HepG2 (cell line): ENCODE measurements around the gene AZU1. TPM values are rescaled to one million over a fixed set of nuclear protein-coding genes. Genes with fewer than 3 reads are reported as not detected.

Experiments used
- DNMT1 ChIP-seq: sonication (generic); formaldehyde crosslinking; IDR thresholded peaks from 2 replicates; pipeline ENCODE4 v1.5.1; 2020; ENCODE audit warnings: mild to moderate bottlenecking, missing genetic modification reagents
- FOXA3 ChIP-seq: IDR thresholded peaks from 2 replicates; pipeline ENCODE4 v1.6.1; 2016; ENCODE audit warnings: missing genetic modification reagents, missing compliant biosample characterization
- HNRNPK ChIP-seq: fragments of 200-400 bp; formaldehyde crosslinking; IDR thresholded peaks from 2 replicates; pipeline ENCODE4 v1.6.1; 2018; ENCODE audit warnings: low read length, low read depth, moderate library complexity, mild to moderate bottlenecking; ENCODE audit not compliant: poor library complexity, severe bottlenecking
- NR2F1 ChIP-seq, 2 experiments: fragments of 450-650 bp in 1 of 2; formaldehyde crosslinking in 1 of 2; IDR thresholded peaks; 2 replicates each; pipeline versions ENCODE4 v1.5.0 to v1.6.1; 2016 to 2020; ENCODE audit warnings: mild to moderate bottlenecking in 1 of 2, missing compliant biosample characterization in 1 of 2, missing genetic modification reagents in 1 of 2, moderate library complexity in 1 of 2
- ZBTB49 ChIP-seq: sonication (generic); formaldehyde crosslinking; IDR thresholded peaks from 2 replicates; pipeline ENCODE4 v1.4.0; 2020; ENCODE audit warnings: missing genetic modification reagents, borderline replicate concordance
- ZNF136 ChIP-seq: sonication (generic); formaldehyde crosslinking; IDR thresholded peaks from 2 replicates; pipeline ENCODE4 v1.8.1; 2022; ENCODE audit warnings: low read depth, mild to moderate bottlenecking, moderate library complexity, missing genetic modification reagents
- ZNF17 ChIP-seq: sonication (generic); formaldehyde crosslinking; IDR thresholded peaks from 2 replicates; pipeline ENCODE4 v1.5.0; 2020; ENCODE audit warnings: mild to moderate bottlenecking, missing genetic modification reagents
- ZNF180 ChIP-seq: sonication (generic); formaldehyde crosslinking; IDR thresholded peaks from 2 replicates; pipeline ENCODE4 v1.4.0; 2020; ENCODE audit warnings: low read depth, missing genetic modification reagents, borderline replicate concordance
- ZNF710 ChIP-seq: sonication (generic); formaldehyde crosslinking; IDR thresholded peaks from 2 replicates; pipeline ENCODE4 v1.5.0; 2020; ENCODE audit warnings: mild to moderate bottlenecking, missing genetic modification reagents, borderline replicate concordance
- ZNF782 ChIP-seq: sonication (generic); formaldehyde crosslinking; IDR thresholded peaks from 2 replicates; pipeline ENCODE4 v1.4.0; 2020; ENCODE audit warnings: missing genetic modification reagents, mild to moderate bottlenecking, borderline replicate concordance
- polyA plus RNA-seq, 8 experiments: library from polyadenylated mRNA; depleted of rRNA in 3 of 8; stranded (reverse) in 7 of 8; unstranded in 1 of 8; fragments of >200 nt; fragmentation: Illumina TruSeq in 4 of 8; extraction: Trizol in 4 of 8; gene quantifications; 2 replicates each; pipeline versions ENCODE4 v1.2.1 to v1.2.3, GENCODE V29; 2011 to 2016; ENCODE audit warnings: low read depth in 4 of 8, missing spikeins in 1 of 8, mixed read lengths in 1 of 8; ENCODE audit not compliant: insufficient read depth in 1 of 8
- total RNA-seq, 5 experiments: library from RNA; depleted of rRNA; stranded (reverse); fragments of >200 nt; fragmentation: Illumina TruSeq; extraction: Trizol; gene quantifications; 2 replicates each; pipeline ENCODE4 v1.2.3, GENCODE V29; 2016; ENCODE audit warnings: low read depth in 1 of 5
- TF ChIP-seq, protein P1 (sequence below): sonication (generic); formaldehyde crosslinking; IDR thresholded peaks from 2 replicates; pipeline ENCODE4 v1.4.0; 2020; ENCODE audit warnings: missing genetic modification reagents
- TF ChIP-seq, protein P2 (sequence below), 2 experiments: IDR thresholded peaks; 2 replicates each; pipeline ENCODE4 v1.6.1; 2011 to 2012; ENCODE audit warnings: low read length in 2 of 2, borderline replicate concordance in 1 of 2, low read depth in 1 of 2, mild to moderate bottlenecking in 1 of 2, moderate library complexity in 1 of 2

Gene AZU1
- total and polyA plus RNA-seq, 2 of the 13 experiments (the other 11 are each of a cell fraction or from before 2014, with no cell fraction given), result not detected

DNA sequence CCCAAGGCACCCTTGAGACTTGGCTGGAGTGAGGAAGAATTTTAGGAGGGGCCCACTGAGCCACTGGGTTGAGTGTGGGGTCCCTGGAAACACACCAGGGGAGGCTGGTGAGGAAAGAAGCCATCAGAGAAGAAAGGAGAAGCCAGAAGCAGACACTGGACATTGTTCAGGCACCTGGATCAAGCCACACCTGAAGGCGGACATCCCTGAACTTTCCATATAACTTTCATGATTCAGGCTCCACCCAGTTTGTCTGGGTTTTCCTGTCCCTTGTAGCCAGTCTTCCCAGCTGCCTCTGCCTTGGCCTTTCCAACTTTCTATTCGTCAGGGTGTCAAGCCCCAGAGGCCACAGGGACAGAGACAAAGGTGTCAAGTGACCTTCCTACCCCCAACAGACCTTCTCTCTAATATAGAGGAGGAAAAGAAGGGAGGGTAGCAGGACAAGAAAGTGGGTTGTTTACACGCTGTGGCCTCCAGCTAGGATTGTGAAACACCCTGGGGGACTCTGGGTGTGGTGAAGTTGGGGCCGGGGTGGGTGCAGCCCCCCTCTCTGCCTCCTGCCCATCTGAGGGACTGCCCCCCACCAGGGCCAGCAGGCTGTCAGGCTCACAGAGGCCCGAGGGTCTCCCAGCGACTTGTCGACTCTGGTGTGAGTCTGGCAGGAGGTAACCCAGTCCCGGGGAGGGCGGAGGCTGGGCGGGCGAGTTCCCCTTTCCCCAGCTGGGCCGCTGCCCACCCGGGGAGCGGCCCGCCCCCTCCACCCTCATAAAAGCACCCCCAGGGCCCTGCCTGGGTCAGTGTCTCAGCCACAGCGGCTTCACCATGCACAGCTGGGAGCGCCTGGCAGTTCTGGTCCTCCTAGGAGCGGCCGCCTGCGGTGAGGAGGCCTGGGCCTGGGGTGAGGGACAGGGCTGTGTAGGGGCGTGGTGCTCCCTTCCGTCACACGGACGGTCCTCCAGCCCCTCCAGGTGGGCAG, 31.5 kb downstream of the AZU1 start, which contains the start of gene CFD (continued):
- TF ChIP-seq ZNF136 (CRISPR knock-in tag) (0 out of 2 replicates have a peak, but pooled peaks have one; percentile 37), DNMT1 (CRISPR knock-in tag) (no peak), NR2F1 (CRISPR knock-in tag; IDR thresholded peaks at IDR 0.05) (no peak), FOXA3 (CRISPR knock-in tag) (peak; percentile 67), ZNF782 (CRISPR knock-in tag) (no peak), HNRNPK (no peak), ZNF17 (CRISPR knock-in tag) (no peak), ZBTB49 (CRISPR knock-in tag) (no peak), ZNF710 (CRISPR knock-in tag) (no peak), ZNF180 (no peak)
- TF ChIP-seq, protein P1, sequence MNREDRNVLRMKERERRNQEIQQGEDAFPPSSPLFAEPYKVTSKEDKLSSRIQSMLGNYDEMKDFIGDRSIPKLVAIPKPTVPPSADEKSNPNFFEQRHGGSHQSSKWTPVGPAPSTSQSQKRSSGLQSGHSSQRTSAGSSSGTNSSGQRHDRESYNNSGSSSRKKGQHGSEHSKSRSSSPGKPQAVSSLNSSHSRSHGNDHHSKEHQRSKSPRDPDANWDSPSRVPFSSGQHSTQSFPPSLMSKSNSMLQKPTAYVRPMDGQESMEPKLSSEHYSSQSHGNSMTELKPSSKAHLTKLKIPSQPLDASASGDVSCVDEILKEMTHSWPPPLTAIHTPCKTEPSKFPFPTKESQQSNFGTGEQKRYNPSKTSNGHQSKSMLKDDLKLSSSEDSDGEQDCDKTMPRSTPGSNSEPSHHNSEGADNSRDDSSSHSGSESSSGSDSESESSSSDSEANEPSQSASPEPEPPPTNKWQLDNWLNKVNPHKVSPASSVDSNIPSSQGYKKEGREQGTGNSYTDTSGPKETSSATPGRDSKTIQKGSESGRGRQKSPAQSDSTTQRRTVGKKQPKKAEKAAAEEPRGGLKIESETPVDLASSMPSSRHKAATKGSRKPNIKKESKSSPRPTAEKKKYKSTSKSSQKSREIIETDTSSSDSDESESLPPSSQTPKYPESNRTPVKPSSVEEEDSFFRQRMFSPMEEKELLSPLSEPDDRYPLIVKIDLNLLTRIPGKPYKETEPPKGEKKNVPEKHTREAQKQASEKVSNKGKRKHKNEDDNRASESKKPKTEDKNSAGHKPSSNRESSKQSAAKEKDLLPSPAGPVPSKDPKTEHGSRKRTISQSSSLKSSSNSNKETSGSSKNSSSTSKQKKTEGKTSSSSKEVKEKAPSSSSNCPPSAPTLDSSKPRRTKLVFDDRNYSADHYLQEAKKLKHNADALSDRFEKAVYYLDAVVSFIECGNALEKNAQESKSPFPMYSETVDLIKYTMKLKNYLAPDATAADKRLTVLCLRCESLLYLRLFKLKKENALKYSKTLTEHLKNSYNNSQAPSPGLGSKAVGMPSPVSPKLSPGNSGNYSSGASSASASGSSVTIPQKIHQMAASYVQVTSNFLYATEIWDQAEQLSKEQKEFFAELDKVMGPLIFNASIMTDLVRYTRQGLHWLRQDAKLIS (CRISPR knock-in tag), result no peak
- TF ChIP-seq, protein P2, sequence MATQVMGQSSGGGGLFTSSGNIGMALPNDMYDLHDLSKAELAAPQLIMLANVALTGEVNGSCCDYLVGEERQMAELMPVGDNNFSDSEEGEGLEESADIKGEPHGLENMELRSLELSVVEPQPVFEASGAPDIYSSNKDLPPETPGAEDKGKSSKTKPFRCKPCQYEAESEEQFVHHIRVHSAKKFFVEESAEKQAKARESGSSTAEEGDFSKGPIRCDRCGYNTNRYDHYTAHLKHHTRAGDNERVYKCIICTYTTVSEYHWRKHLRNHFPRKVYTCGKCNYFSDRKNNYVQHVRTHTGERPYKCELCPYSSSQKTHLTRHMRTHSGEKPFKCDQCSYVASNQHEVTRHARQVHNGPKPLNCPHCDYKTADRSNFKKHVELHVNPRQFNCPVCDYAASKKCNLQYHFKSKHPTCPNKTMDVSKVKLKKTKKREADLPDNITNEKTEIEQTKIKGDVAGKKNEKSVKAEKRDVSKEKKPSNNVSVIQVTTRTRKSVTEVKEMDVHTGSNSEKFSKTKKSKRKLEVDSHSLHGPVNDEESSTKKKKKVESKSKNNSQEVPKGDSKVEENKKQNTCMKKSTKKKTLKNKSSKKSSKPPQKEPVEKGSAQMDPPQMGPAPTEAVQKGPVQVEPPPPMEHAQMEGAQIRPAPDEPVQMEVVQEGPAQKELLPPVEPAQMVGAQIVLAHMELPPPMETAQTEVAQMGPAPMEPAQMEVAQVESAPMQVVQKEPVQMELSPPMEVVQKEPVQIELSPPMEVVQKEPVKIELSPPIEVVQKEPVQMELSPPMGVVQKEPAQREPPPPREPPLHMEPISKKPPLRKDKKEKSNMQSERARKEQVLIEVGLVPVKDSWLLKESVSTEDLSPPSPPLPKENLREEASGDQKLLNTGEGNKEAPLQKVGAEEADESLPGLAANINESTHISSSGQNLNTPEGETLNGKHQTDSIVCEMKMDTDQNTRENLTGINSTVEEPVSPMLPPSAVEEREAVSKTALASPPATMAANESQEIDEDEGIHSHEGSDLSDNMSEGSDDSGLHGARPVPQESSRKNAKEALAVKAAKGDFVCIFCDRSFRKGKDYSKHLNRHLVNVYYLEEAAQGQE (IDR thresholded peaks at IDR 0.05; ENCODE audit: borderline replicate concordance in 1 of 2, low read depth in 1 of 2, low read length in 2 of 2), result no peak
